GM12878 (cell line): ENCODE results near the gene PTPN21. TPM values are rescaled to one million over a fixed set of nuclear protein-coding genes. Genes with fewer than 3 reads are reported as not detected.

Source experiments
- ATAC-seq: fragments of 200-7000 bp; cut with Tn5 transposase; 3 replicates; pipeline ENCODE4 v1.9.1; 2020; ENCODE audit warnings: mild to moderate bottlenecking, moderate library complexity
- BruUV-seq: library from RNA; stranded (reverse); fragments of 400-500 nt; replicated peaks from 2 replicates; lab custom pipeline; 2021; lab: Mats Ljungman, UMichigan
- CTCF ChIA-PET: fragments of 300-600 bp; sonication (Branson Sonifier 250); formaldehyde crosslinking; extraction: SDS; loops from one replicate; lab custom pipeline; 2021; ENCODE audit warnings: inconsistent platforms; lab: Yijun Ruan, JAX
- POLR2A ChIA-PET: fragments of 350-600 bp; formaldehyde crosslinking; extraction: SDS; loops from one replicate; lab custom pipeline; 2021; ENCODE audit warnings: inconsistent platforms; lab: Charles Lee
- RAD21 ChIA-PET: fragments of 300-600 bp; sonication (Branson Sonifier 250); formaldehyde crosslinking; loops from one replicate; lab custom pipeline; 2023; ENCODE audit warnings: antibody characterized with exemption; ENCODE audit not compliant: unreplicated experiment; lab: Charles Lee
- SMC1A ChIA-PET: fragments of 300-600 bp; sonication (Branson Sonifier 250); formaldehyde crosslinking; loops from one replicate; lab custom pipeline; 2023; ENCODE audit not compliant: unreplicated experiment, uncharacterized antibody; lab: Charles Lee
- DNase-seq: peaks from one replicate; pipeline ENCODE4 v3.0.0-alpha.2; 2011; ENCODE audit warnings: low read depth, low spot score
- FAIRE-seq: peaks from 3 replicates; lab custom pipeline; 2011; peaks lifted over from hg19 to GRCh38; lab: Jason Lieb, UNC
- H2AFZ ChIP-seq: 2 replicates; pipeline ENCODE4 v1.6.0; 2011; ENCODE audit warnings: low read depth, low read length, control low read depth; ENCODE audit not compliant: control insufficient read depth
- H3K27ac ChIP-seq: 2 replicates; pipeline ENCODE4 v1.5.1; 2011; ENCODE audit warnings: control low read depth; ENCODE audit not compliant: control insufficient read depth, insufficient read depth
- H3K27me3 ChIP-seq, 2 experiments: replicated peaks in 1 of 2; 2 replicates each; pipeline versions ENCODE4 v1.6.0 to v1.6.1; 2011; ENCODE audit warnings: low read length in 1 of 2; ENCODE audit not compliant: control insufficient read depth in 2 of 2, insufficient read depth in 2 of 2
- H3K36me3 ChIP-seq, 2 experiments: 2 replicates each; pipeline ENCODE4 v1.5.1; 2011; ENCODE audit warnings: low read length in 1 of 2; ENCODE audit not compliant: control insufficient read depth in 2 of 2, insufficient read depth in 2 of 2
- H3K4me1 ChIP-seq: 2 replicates; pipeline ENCODE4 v1.6.1; 2011; ENCODE audit warnings: mild to moderate bottlenecking, low read length, moderate library complexity, mixed read lengths; ENCODE audit not compliant: control insufficient read depth, insufficient read depth
- H3K4me2 ChIP-seq: 2 replicates; pipeline ENCODE4 v1.6.0; 2011; ENCODE audit warnings: control low read depth; ENCODE audit not compliant: control insufficient read depth, insufficient read depth
- H3K4me3 ChIP-seq: fragments of 200-600 bp; sonication (generic); 2 replicates; pipeline ENCODE4 v1.5.1; 2016
- H3K79me2 ChIP-seq: 2 replicates; pipeline ENCODE4 v1.6.0; 2011; ENCODE audit warnings: low read length; ENCODE audit not compliant: control insufficient read depth, insufficient read depth
- H3K9ac ChIP-seq: 2 replicates; pipeline ENCODE4 v1.8.0; 2011; ENCODE audit warnings: low read length, control low read depth, mixed read lengths; ENCODE audit not compliant: control insufficient read depth, insufficient read depth
- H3K9me3 ChIP-seq: replicated peaks from 3 replicates; pipeline ENCODE4 v1.5.1; 2011; ENCODE audit warnings: mild to moderate bottlenecking, low read length; ENCODE audit not compliant: control insufficient read depth, insufficient read depth
- H4K20me1 ChIP-seq: 2 replicates; pipeline ENCODE4 v1.6.0; 2011; ENCODE audit not compliant: control insufficient read depth, insufficient read depth
- BHLHE40 ChIP-seq, 2 experiments: fragments of 450-650 bp in 1 of 2; IDR thresholded peaks; 2 replicates each; pipeline ENCODE4 v1.6.1; 2011 to 2017; ENCODE audit warnings: low read depth in 2 of 2, borderline replicate concordance in 1 of 2, improper control_type of control experiment in 1 of 2, low read length in 1 of 2, mild to moderate bottlenecking in 1 of 2
- FOXM1 ChIP-seq: IDR thresholded peaks from 2 replicates; pipeline ENCODE4 v1.6.1; 2012; ENCODE audit warnings: low read depth, mild to moderate bottlenecking, inconsistent platforms, low read length, moderate library complexity
- HDAC2 ChIP-seq: fragments of 200-600 bp; sonication (generic); IDR thresholded peaks from 2 replicates; pipeline ENCODE4 v1.6.1; 2017
- IRF3 ChIP-seq: fragments of 450-650 bp; IDR thresholded peaks from 2 replicates; pipeline ENCODE4 v1.6.1; 2014; ENCODE audit warnings: mild to moderate bottlenecking
- MYC ChIP-seq: IDR thresholded peaks from 2 replicates; pipeline ENCODE4 v1.6.1; 2011; ENCODE audit warnings: mild to moderate bottlenecking, low read length, moderate library complexity, inconsistent platforms; ENCODE audit not compliant: insufficient read depth, insufficient replicate concordance, insufficient read length, severe bottlenecking
- NR2C1 ChIP-seq: fragments of 450-650 bp; IDR thresholded peaks from 2 replicates; pipeline ENCODE4 v1.6.1; 2017; ENCODE audit warnings: antibody characterized with exemption, mild to moderate bottlenecking, moderate library complexity
- RELA ChIP-seq: fragments of 450-650 bp; IDR thresholded peaks from 2 replicates; pipeline ENCODE4 v1.8.0; 2014; ENCODE audit warnings: borderline replicate concordance; ENCODE audit not compliant: partially characterized antibody
- SMAD5 ChIP-seq: IDR thresholded peaks from 2 replicates; pipeline ENCODE4 v1.6.1; 2016; ENCODE audit warnings: antibody characterized with exemption, low read depth
- USF1 ChIP-seq: IDR thresholded peaks from 2 replicates; pipeline ENCODE4 v1.6.1; 2011; ENCODE audit warnings: borderline replicate concordance, low read depth, mild to moderate bottlenecking, moderate library complexity, mixed read lengths, low read length; ENCODE audit not compliant: insufficient read depth; ENCODE audit errors: extremely low read length
- ZNF592 ChIP-seq: fragments of 450-650 bp; IDR thresholded peaks from 2 replicates; pipeline ENCODE4 v1.6.1; 2017; ENCODE audit warnings: mild to moderate bottlenecking, moderate library complexity
- ZZZ3 ChIP-seq: IDR thresholded peaks from 2 replicates; pipeline ENCODE4 v1.6.1; 2011; ENCODE audit warnings: low read depth; ENCODE audit not compliant: control insufficient read depth, insufficient read length
- WGBS: methylation state at CpG from one replicate; pipeline ENCODE4 v1.1.6; 2016; ENCODE audit warnings: low lambda C conversion rate; ENCODE audit not compliant: insufficient replicate concordance, insufficient coverage; ENCODE audit errors: missing lambda C conversion rate; 5-methylcytosine and 5-hydroxymethylcytosine counted together
- in situ Hi-C: fragments of 300-500 bp; cut with MboI; formaldehyde crosslinking; loops from 9 replicates; pipeline ENCODE4 v1.14.3; 2018; ENCODE audit warnings: mixed read lengths
- intact Hi-C: fragments of 100-400 bp; cut with micrococcal nuclease; formaldehyde crosslinking; loops from one replicate; pipeline ENCODE4 v1.14.2; 2022; ENCODE audit not compliant: unreplicated experiment
- polyA plus RNA-seq, 11 experiments: library from polyadenylated mRNA; depleted of rRNA in 4 of 11; unstranded in 6 of 11; stranded (reverse) in 5 of 11; fragments of >200 nt; fragmentation: Nextera tagmentation in 4 of 11; fragmentation: Illumina TruSeq in 1 of 11; extraction: Ambion mirVana in 4 of 11; extraction: Trizol in 1 of 11; gene quantifications; 1 replicate in 1 of 11; 2 replicates in 10 of 11; pipeline versions ENCODE4 v1.2.1 to v1.2.3, GENCODE V29; 2011 to 2016; ENCODE audit warnings: inconsistent platforms in 2 of 11, missing spikeins in 2 of 11, low read depth in 1 of 11
- total RNA-seq, 4 experiments: library from RNA; depleted of rRNA in 3 of 4; stranded (reverse); fragments of >200 nt in 3 of 4; fragmentation: Illumina TruSeq in 1 of 4; extraction: Trizol in 1 of 4; gene quantifications; 2 replicates each; pipeline versions ENCODE4 v1.2.1 to v1.2.3, GENCODE V29; 2013 to 2021
- TF ChIP-seq, protein P1 (sequence below): fragments of 150-350 bp; IDR thresholded peaks from 2 replicates; pipeline ENCODE4 v1.6.1; 2016; ENCODE audit warnings: low read depth, low read length
- TF ChIP-seq, protein P2 (sequence below): fragments of 150-350 bp; IDR thresholded peaks from 2 replicates; pipeline ENCODE4 v1.6.1; 2014; ENCODE audit warnings: mild to moderate bottlenecking, low read depth, low read length

Gene PTPN21
- total and polyA plus RNA-seq, 10 of the 15 experiments (the other 5 are each of a cell fraction or from before 2014, with no cell fraction given), result 0.01 to 0.23 (median 0.04) TPM; not detected in 3

DNA sequence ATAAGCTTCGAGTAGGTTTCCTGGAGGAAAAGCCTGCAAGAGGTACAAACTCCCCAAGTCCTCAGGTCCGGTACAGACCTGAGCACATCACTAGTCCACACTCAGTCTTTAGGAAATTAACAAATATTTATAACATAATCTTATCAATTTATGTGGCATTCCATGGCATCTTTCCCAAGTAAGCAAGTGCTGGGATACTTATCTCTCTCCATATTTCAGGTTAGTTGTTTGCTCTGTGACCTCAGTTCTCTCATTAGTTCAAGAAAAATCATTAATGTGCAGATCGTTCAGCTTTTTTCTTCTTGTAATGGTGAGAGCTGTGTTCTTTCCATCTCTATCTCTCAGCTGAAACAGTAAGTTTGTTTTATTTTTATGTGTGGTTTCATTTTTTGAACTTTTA, 134.6 kb downstream of the PTPN21 start:
- H3K4me1 ChIP-seq, result no peaks in the 10 kb centered on the region
- WGBS, result 93% methylated on average over 3 of the region's 3 CpGs
- no peak overlapping the region for H3K4me3 ChIP-seq
- no TSS peak for BruUV-seq
- H3K27ac ChIP-seq, result no peak overlapping the region
- ChIA-PET RAD21 (no interaction called here), CTCF (no interaction called here), POLR2A (interaction anchor here (0.5 kb wide), 1 partner anchor 1806 kb away, joined by 3 read pairs; no protein-coding TSS in a partner anchor), SMC1A (no interaction called here)
- no peak overlapping the region for H3K9ac ChIP-seq
- no peaks in the 10 kb centered on the region for H3K36me3 ChIP-seq
- no peak for DNase-seq
- no peak overlapping the region for H2AFZ ChIP-seq
- no peak for ATAC-seq
- no peaks in the 10 kb centered on the region for H3K27me3 ChIP-seq
- no peaks in the 10 kb centered on the region for H4K20me1 ChIP-seq
- no peak for FAIRE-seq
- in situ Hi-C loops, result no loop called here
- intact Hi-C loops, result no loop called here
- no peaks in the 10 kb centered on the region; the same call in 2 of the 3 replicates for H3K9me3 ChIP-seq
- no peak overlapping the region for H3K4me2 ChIP-seq
- H3K79me2 ChIP-seq, result no peaks in the 10 kb centered on the region
- TF ChIP-seq, protein P1, sequence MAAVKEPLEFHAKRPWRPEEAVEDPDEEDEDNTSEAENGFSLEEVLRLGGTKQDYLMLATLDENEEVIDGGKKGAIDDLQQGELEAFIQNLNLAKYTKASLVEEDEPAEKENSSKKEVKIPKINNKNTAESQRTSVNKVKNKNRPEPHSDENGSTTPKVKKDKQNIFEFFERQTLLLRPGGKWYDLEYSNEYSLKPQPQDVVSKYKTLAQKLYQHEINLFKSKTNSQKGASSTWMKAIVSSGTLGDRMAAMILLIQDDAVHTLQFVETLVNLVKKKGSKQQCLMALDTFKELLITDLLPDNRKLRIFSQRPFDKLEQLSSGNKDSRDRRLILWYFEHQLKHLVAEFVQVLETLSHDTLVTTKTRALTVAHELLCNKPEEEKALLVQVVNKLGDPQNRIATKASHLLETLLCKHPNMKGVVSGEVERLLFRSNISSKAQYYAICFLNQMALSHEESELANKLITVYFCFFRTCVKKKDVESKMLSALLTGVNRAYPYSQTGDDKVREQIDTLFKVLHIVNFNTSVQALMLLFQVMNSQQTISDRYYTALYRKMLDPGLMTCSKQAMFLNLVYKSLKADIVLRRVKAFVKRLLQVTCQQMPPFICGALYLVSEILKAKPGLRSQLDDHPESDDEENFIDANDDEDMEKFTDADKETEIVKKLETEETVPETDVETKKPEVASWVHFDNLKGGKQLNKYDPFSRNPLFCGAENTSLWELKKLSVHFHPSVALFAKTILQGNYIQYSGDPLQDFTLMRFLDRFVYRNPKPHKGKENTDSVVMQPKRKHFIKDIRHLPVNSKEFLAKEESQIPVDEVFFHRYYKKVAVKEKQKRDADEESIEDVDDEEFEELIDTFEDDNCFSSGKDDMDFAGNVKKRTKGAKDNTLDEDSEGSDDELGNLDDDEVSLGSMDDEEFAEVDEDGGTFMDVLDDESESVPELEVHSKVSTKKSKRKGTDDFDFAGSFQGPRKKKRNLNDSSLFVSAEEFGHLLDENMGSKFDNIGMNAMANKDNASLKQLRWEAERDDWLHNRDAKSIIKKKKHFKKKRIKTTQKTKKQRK, result no peak
- TF ChIP-seq, protein P2, sequence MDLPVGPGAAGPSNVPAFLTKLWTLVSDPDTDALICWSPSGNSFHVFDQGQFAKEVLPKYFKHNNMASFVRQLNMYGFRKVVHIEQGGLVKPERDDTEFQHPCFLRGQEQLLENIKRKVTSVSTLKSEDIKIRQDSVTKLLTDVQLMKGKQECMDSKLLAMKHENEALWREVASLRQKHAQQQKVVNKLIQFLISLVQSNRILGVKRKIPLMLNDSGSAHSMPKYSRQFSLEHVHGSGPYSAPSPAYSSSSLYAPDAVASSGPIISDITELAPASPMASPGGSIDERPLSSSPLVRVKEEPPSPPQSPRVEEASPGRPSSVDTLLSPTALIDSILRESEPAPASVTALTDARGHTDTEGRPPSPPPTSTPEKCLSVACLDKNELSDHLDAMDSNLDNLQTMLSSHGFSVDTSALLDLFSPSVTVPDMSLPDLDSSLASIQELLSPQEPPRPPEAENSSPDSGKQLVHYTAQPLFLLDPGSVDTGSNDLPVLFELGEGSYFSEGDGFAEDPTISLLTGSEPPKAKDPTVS, result no peak
- TF ChIP-seq IRF3 (no peak), NR2C1 (no peak), ZZZ3 (no peak), ZNF592 (no peak), USF1 (no peak), SMAD5 (no peak), HDAC2 (no peak), MYC (no peak), RELA (no peak), FOXM1 (no peak), BHLHE40 (IDR thresholded peaks at IDR 0.05; ENCODE audit: borderline replicate concordance in 1 of 2, low read depth in 2 of 2, low read length in 1 of 2) (no peak)
